Caco-2 (cell line): ENCODE results near the gene CALM1. TPM values are rescaled to one million over a fixed set of nuclear protein-coding genes. Genes with fewer than 3 reads are reported as not detected.

Source experiments
- BruUV-seq: library from RNA; stranded (reverse); fragments of 400-500 nt; replicated peaks from 2 replicates; lab custom pipeline; 2021; lab: Mats Ljungman, UMichigan
- CTCF ChIA-PET: fragments of 300-600 bp; sonication (Branson Sonifier 250); formaldehyde crosslinking; loops from one replicate; lab custom pipeline; 2022; ENCODE audit warnings: antibody characterized with exemption; lab: Charles Lee
- POLR2A ChIA-PET: fragments of 300-600 bp; sonication (Branson Sonifier 250); formaldehyde crosslinking; loops from one replicate; lab custom pipeline; 2022; ENCODE audit warnings: antibody characterized with exemption; lab: Charles Lee
- DNase-seq, 2 experiments: peaks; one replicate each; pipeline versions ENCODE4 v3.0.0 to v3.0.0-alpha.2; 2020 to 2022
- H3K27me3 ChIP-seq: replicated peaks from 2 replicates; pipeline ENCODE4 v1.6.0; 2011; ENCODE audit warnings: low read length; ENCODE audit not compliant: control insufficient read depth, insufficient read depth
- H3K36me3 ChIP-seq: 2 replicates; pipeline ENCODE4 v1.5.1; 2011; ENCODE audit warnings: low read length; ENCODE audit not compliant: control insufficient read depth, insufficient read depth
- H3K4me1 ChIP-seq: fragments of 250-450 bp; sonication (Bioruptor Pico); 2 replicates; pipeline ENCODE4 v1.5.1; 2020; ENCODE audit warnings: mild to moderate bottlenecking
- H3K4me3 ChIP-seq: 2 replicates; pipeline ENCODE4 v1.5.1; 2011; ENCODE audit warnings: low read depth, mild to moderate bottlenecking, control low read depth, low read length
- H3K9me3 ChIP-seq: fragments of 250-450 bp; sonication (Bioruptor Pico); 2 replicates; pipeline ENCODE4 v1.5.1; 2020; ENCODE audit warnings: mild to moderate bottlenecking, moderate library complexity
- H3K27ac Mint-ChIP-seq: one replicate; pipeline ENCODE4 v1.8.0; 2022; ENCODE audit warnings: mixed read lengths; ENCODE audit not compliant: unreplicated experiment
- H3K27me3 Mint-ChIP-seq: one replicate; pipeline ENCODE4 v1.8.0; 2022; ENCODE audit warnings: mixed read lengths; ENCODE audit not compliant: insufficient read depth, unreplicated experiment
- H3K36me3 Mint-ChIP-seq: one replicate; pipeline ENCODE4 v1.8.0; 2022; ENCODE audit warnings: mild to moderate bottlenecking, mixed read lengths; ENCODE audit not compliant: insufficient read depth, unreplicated experiment
- H3K4me1 Mint-ChIP-seq: one replicate; pipeline ENCODE4 v1.8.0; 2022; ENCODE audit warnings: low read depth, mixed read lengths; ENCODE audit not compliant: unreplicated experiment
- H3K4me3 Mint-ChIP-seq: one replicate; pipeline ENCODE4 v1.8.0; 2022; ENCODE audit warnings: mild to moderate bottlenecking, moderate library complexity, mixed read lengths; ENCODE audit not compliant: unreplicated experiment
- H3K9me3 Mint-ChIP-seq: one replicate; pipeline ENCODE4 v1.8.0; 2022; ENCODE audit warnings: mixed read lengths; ENCODE audit not compliant: unreplicated experiment
- CTCF ChIP-seq, 2 experiments: fragments of 200-600 bp in 1 of 2; IDR thresholded peaks; 1 replicate in 1 of 2; 2 replicates in 1 of 2; pipeline versions ENCODE4 v1.5.1 to v1.8.0; 2011 to 2022; ENCODE audit warnings: antibody characterized with exemption in 1 of 2, control low read depth in 1 of 2, inconsistent platforms in 1 of 2, low read depth in 1 of 2, low read length in 1 of 2, mild to moderate bottlenecking in 1 of 2, moderate library complexity in 1 of 2; ENCODE audit not compliant: insufficient read depth in 1 of 2, severe bottlenecking in 1 of 2, unreplicated experiment in 1 of 2
- intact Hi-C: fragments of 100-400 bp; cut with micrococcal nuclease; formaldehyde crosslinking; loops from one replicate; pipeline ENCODE4 v1.10.0; 2022; ENCODE audit not compliant: unreplicated experiment
- total RNA-seq: library from RNA; stranded (reverse); gene quantifications from 2 replicates; pipeline ENCODE4 v1.2.3, GENCODE V29; 2022

The CALM1 gene
- total RNA-seq, 1 experiment from 2014 or later, result 437 TPM

GRCh38 chr14:90381011-90381786 lies 15.6 kb upstream of the CALM1 start:
- Mint-ChIP-seq H3K27me3 (no peaks in the 10 kb centered on the region), H3K9me3 (no peaks in the 10 kb centered on the region), H3K27ac (no peak overlapping the region), H3K4me3 (no peak overlapping the region), H3K36me3 (no peaks in the 10 kb centered on the region), H3K4me1 (peaks cover 5% of the 10 kb centered on the region)
- peak in 1 of 2 experiments; percentile 27 for DNase-seq
- Histone ChIP-seq H3K36me3 (no peaks in the 10 kb centered on the region), H3K4me1 (peaks cover 15% of the 10 kb centered on the region), H3K4me3 (peak overlapping the region; percentile 60), H3K9me3 (no peaks in the 10 kb centered on the region), H3K27me3 (no peaks in the 10 kb centered on the region)
- CTCF ChIA-PET, result interaction anchor here (0.6 to 3.7 kb wide), 4 partner anchors 16 to 92 kb away, joined by 4 to 14 read pairs (median 4); no protein-coding TSS in a partner anchor
- POLR2A ChIA-PET, result interaction anchor here (0.6 to 1.8 kb wide), 3 partner anchors 16 to 132 kb away, joined by 3 to 10 read pairs (median 4); partner anchors contain the start of gene CALM1
- TF ChIP-seq CTCF (IDR thresholded peaks at IDR 0.05; ENCODE audit: insufficient read depth in 1 of 2, low read depth in 1 of 2, low read length in 1 of 2, severe bottlenecking in 1 of 2, unreplicated experiment in 1 of 2), result no peak
- BruUV-seq, result no TSS peak
- intact Hi-C loops, result loop anchor here (5.0 kb wide), 1 partner anchor 94 kb away; no protein-coding TSS in a partner anchor

- H3K36me3 ChIP-seq, result no peaks in the 10 kb centered on the region
- ChIA-PET POLR2A (interaction anchor here (0.6 to 1.8 kb wide), 5 partner anchors 15 to 131 kb away, joined by 3 to 10 read pairs (median 4); partner anchors contain the start of gene CALM1), CTCF (interaction anchor here (0.6 to 3.7 kb wide), 5 partner anchors 15 to 376 kb away, joined by 4 to 14 read pairs (median 5); no protein-coding TSS in a partner anchor)
- no peaks in the 10 kb centered on the region for H3K27me3 ChIP-seq
- H3K9me3 Mint-ChIP-seq, result no peaks in the 10 kb centered on the region
- H3K4me1 ChIP-seq, result peaks cover 17% of the 10 kb centered on the region
- peak; percentile 82 to 89 for DNase-seq
- TF ChIP-seq CTCF (IDR thresholded peaks at IDR 0.05; ENCODE audit: insufficient read depth in 1 of 2, low read depth in 1 of 2, low read length in 1 of 2, severe bottlenecking in 1 of 2, unreplicated experiment in 1 of 2), result no peak
- H3K9me3 ChIP-seq, result no peaks in the 10 kb centered on the region
- H3K36me3 Mint-ChIP-seq, result no peaks in the 10 kb centered on the region
- H3K4me1 Mint-ChIP-seq, result peaks cover 5% of the 10 kb centered on the region
- no peak overlapping the region for H3K27ac Mint-ChIP-seq
- no TSS peak for BruUV-seq
- peak overlapping the region; percentile 60 for H3K4me3 ChIP-seq
- H3K4me3 Mint-ChIP-seq, result no peak overlapping the region
- intact Hi-C loops, result loop anchor here (1.0 to 5.0 kb wide), 3 partner anchors 13 to 95 kb away; no protein-coding TSS in a partner anchor
- no peaks in the 10 kb centered on the region for H3K27me3 Mint-ChIP-seq
Measured at GRCh38 chr14:90381999-90382451, 14.8 kb upstream of the CALM1 start.

- Mint-ChIP-seq H3K4me1 (peaks cover 5% of the 10 kb centered on the region), H3K9me3 (no peaks in the 10 kb centered on the region), H3K36me3 (no peaks in the 10 kb centered on the region), H3K27ac (no peak overlapping the region), H3K4me3 (no peak overlapping the region), H3K27me3 (no peaks in the 10 kb centered on the region)
- H3K4me1 ChIP-seq, result peaks cover 22% of the 10 kb centered on the region
- H3K9me3 ChIP-seq, result no peaks in the 10 kb centered on the region
- no peaks in the 10 kb centered on the region for H3K36me3 ChIP-seq
- H3K4me3 ChIP-seq, result peak overlapping the region; percentile 60
- H3K27me3 ChIP-seq, result no peaks in the 10 kb centered on the region
- intact Hi-C loops, result loop anchor here (1.0 to 5.0 kb wide), 6 partner anchors 13 to 95 kb away; partner anchors contain the start of gene NRDE2
- no peak for TF ChIP-seq CTCF (IDR thresholded peaks at IDR 0.05; ENCODE audit: insufficient read depth in 1 of 2, low read depth in 1 of 2, low read length in 1 of 2, severe bottlenecking in 1 of 2, unreplicated experiment in 1 of 2)
- ChIA-PET POLR2A (interaction anchor here (0.6 to 1.8 kb wide), 8 partner anchors 15 to 756 kb away, joined by 3 to 10 read pairs (median 4); partner anchors contain the start of gene CALM1), CTCF (interaction anchor here (0.9 to 3.7 kb wide), 6 partner anchors 17 to 376 kb away, joined by 4 to 14 read pairs (median 5); no protein-coding TSS in a partner anchor)
- TSS peak; percentile 78 for BruUV-seq
- peak; percentile 53 to 63 for DNase-seq
Measured at GRCh38 chr14:90382491-90383125, 14.2 kb upstream of the CALM1 start.
